ENCODE results near the gene PANX2.

GRCh38 chr22:50121202-50121740 is 49.3 kb upstream of the PANX2 start:
- no peak for TF ChIP-seq CTCF (IDR thresholded peaks at IDR 0.05)
- TF ChIP-seq EP300 (IDR thresholded peaks at IDR 0.05): no peak
- no peak for TF ChIP-seq POLR2A (IDR thresholded peaks at IDR 0.05)
